ENCODE measurements around the gene SHISAL2A.

The SHISAL2A gene

DNA sequence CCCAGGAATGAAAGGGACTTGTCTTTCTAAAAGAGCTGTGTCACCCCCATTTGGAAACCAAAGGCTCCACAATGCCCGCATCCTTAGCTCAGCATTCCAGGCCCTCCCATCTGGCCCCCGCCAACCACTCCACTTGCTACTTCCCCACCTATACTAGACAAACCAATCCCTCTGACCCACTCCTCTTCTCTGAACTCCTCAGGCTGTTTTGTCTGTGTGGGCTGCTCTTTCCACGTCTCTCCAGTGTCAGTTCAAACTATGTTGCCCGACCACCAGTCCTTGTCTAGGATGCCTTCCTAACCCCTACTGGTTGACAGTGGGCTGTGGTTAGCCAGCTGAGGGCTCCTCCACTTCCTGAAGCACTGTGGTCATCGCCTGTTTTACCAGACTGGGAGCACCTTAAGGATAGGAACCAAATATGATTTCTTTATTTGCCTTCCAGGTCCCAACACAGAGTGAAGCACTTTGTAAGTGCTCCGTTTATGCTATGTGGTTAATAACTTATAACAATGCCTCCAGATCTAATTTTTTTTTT is 73.2 kb downstream of the SHISAL2A start:
- WGBS, 2 experiments (ENCODE audit: insufficient coverage in 2 of 2): 92 to 96% methylated on average over 3 of the region's 6 CpGs
- Histone ChIP-seq H3K27ac (ENCODE audit: low read depth, low read length, severe bottlenecking) (no peak overlapping the region), H3K9me3 (ENCODE audit: control insufficient read depth, low read length) (no peaks in the 10 kb centered on the region), H3K4me1 (ENCODE audit: control insufficient read depth, insufficient read depth, low read length, poor library complexity, severe bottlenecking) (peaks cover 3% of the 10 kb centered on the region), H3K4me3 (ENCODE audit: extremely low read depth, insufficient read depth, low read length, poor library complexity, severe bottlenecking) (no peak overlapping the region), H3K36me3 (ENCODE audit: control insufficient read depth, insufficient read depth, low read length) (no peaks in the 10 kb centered on the region)
